Measurements from ENCODE around the gene ARL8B.

Gene ARL8B

GRCh38 chr3:5214352-5214751 is 92.3 kb downstream of the ARL8B start:
- no peak for DNase-seq (ENCODE audit: low spot score)

DNA sequence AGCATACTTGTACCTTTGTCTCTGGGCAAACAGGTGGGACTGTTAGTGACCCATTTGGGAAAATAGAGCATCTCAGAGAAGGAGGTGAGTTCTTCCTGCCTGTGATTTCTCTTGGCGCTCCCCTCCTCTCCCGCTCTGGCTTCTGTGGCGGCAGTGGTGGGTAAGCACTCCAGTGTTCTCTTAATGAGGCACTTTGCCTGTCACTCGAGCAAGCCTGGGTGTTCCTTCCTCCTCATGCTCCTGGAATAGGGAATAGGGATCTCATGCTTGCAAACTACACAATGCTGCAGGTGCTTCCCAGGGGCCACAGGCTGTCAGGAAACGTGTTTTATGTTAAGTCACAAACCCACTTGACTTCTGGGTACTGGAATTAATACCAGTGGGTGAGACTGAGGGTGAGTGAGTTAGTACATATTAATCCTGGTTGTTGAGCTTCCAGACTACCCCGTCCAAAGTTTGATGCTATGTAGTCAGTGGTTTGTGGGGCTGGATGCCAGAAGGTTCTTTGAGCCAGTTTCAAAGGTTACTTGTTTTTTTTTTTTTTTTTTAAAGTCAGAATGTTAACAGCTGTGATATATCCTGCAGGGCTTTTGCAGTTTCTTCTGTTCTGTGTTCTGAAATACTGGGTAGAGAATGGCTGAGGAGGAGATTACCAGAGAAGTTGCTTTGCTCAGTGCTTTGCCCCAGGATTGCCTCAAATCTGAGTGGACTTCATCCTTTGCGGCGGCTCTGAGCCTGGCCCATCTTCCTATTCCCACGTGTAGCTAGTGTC is 95.9 kb downstream of the ARL8B start:
- DNase-seq (ENCODE audit: low spot score), result no peak

GRCh38 chr3:5218815-5219214 is 96.7 kb downstream of the ARL8B start:
- no peak for DNase-seq (ENCODE audit: low spot score)

GRCh38 chr3:5219216-5219615 is 97.1 kb downstream of the ARL8B start:
- no peak for DNase-seq (ENCODE audit: low spot score)

GRCh38 chr3:5220193-5220592 is 98.1 kb downstream of the ARL8B start:
- no peak for DNase-seq (ENCODE audit: low spot score)

DNA sequence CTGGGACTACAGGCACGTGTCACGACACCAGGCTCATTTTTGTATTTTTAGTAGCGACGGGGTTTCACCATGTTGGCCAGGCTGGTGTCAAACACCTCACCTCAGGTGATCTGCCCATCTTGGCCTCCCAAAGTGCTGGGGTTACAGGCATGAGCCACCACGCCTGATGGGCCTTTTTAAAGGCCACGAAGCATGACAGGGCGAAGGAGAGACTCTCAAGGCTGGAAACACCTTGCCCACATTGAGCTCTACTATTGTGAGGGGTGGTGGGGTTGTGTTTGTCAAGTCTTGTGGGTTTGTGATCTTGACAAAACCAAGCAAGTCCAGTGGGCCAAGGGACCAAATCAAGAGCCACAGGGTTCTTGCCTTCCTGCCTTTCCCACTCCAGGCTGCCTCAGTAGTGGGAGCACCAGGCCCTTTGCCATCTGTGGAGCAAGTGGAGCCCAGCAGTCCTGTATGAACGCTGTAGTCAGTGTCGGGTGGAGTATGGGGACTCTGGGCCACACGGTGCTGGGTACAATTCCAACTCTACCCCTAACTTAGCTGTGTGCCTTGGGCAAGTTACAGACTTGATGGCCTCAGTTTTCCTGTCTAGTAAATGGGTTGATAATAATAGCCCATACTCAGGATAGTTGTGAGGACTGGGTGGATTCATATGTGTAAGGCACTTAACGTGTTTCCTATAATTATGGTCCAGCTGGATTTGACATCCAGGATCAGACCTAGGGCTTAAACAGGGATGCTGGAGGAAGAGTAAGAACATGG is 98.8 kb downstream of the ARL8B start:
- DNase-seq (ENCODE audit: low spot score), result no peak

GRCh38 chr3:5221701-5222100 is 99.6 kb downstream of the ARL8B start:
- DNase-seq (ENCODE audit: low spot score), result no peak

DNA sequence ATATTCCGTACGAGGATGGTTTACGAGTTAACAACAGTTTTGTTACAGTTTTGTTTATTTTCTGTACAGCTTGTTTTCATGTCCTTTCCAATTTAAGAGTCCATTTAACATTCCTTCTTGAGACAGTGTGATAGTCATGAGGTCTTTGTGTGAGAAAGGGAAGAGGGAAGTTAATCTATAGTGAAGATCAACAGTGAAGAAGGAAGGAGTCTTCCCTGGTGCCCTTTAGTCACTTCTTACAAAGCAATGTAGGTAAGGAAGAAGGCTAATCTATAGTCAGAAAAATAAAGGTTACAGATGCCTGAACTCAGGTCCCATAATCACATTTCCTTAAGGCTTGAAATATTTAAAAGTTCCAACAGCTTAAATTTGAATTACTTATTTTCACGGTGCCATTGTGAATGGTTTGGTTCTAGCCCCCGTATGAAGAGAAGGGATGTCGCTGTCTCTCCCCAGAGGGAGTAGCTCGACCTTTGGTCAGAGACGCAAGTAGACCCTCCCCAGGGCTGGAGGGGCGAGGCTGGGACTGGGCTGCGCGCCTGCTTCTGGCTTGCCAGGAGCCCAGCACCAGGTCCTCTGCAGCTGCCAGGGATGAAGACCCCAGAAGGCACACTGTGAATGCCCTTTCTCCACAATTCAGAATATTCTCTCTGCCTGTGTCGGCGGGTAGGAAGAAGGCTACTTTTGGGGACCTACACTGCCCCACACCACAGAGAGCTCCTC is 100.4 kb downstream of the ARL8B start:
- DNase-seq (ENCODE audit: low spot score), result no peak

DNA sequence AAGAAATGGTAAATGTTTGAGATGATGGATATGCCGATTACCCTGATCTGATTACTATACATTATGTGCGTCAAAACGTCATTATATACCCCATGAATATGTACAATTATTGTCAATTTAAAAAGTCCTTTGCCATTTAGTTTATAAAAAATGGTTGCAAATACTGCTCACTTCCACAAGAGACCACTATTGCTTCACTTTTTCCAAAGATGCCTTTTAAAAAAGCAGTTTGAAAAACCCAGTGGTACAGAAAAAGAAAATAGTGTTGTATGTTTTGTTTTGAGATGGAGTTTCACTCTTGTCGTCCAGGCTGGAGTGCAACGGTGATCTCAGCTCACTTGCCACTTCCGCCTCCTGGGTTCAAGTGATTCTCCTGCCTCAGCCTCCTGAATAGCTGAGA is 104.7 kb downstream of the ARL8B start:
- no peak for DNase-seq (ENCODE audit: low spot score)

- no peak for DNase-seq (ENCODE audit: low spot score)
Observed at GRCh38 chr3:5227812-5228211, 105.7 kb downstream of the ARL8B start.

DNA sequence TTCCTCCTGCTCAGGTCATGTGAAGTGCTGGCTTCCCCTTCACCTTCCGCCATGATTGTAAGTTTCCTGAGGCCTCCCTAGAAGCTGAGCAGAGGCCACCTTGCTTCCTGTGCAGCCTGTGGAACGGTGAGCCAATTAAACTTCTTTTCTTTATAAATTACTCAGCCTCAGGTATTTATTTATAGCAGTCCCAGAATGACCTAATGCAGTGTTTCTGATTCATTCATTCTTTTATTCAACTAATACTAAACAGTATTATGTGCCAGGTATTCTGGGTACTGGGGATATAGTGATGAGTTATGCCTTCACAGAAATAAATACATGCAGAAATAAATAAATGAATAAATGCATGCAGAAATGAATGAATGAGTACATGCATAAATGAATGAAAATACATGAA is 107.3 kb downstream of the ARL8B start:
- no peak for DNase-seq (ENCODE audit: low spot score)
